AG08396 (cell line): ENCODE results near the gene CTXND1.

Experiments
- DNase-seq: peaks from one replicate; pipeline ENCODE4 v3.0.0; 2012; ENCODE audit warnings: low spot score, mixed read lengths

The CTXND1 gene

GRCh38 chr15:80182611-80183261, 69.3 kb downstream of the CTXND1 start:
- DNase-seq, result peak; percentile 80

- no peak for DNase-seq
These were observed 71.0 kb downstream of the CTXND1 start for GRCh38 chr15:80180986-80181385.

GRCh38 chr15:80180468-80180867, 71.5 kb downstream of the CTXND1 start:
- no peak for DNase-seq

- no peak for DNase-seq
These were observed 72.1 kb downstream of the CTXND1 start for GRCh38 chr15:80179935-80180334.

GRCh38 chr15:80179025-80179759, 72.8 kb downstream of the CTXND1 start:
- DNase-seq, result peak; percentile 81

- DNase-seq, result no peak
These were observed 74.9 kb downstream of the CTXND1 start for GRCh38 chr15:80177156-80177555.

- no peak for DNase-seq
These were observed 75.6 kb downstream of the CTXND1 start for GRCh38 chr15:80176443-80176842.

- DNase-seq, result no peak
These were observed 76.6 kb downstream of the CTXND1 start for GRCh38 chr15:80175436-80175835.

- DNase-seq, result peak; percentile 75
These were observed 77.8 kb downstream of the CTXND1 start for GRCh38 chr15:80174017-80174746.

- DNase-seq, result peak; percentile 23
These were observed 78.8 kb downstream of the CTXND1 start for GRCh38 chr15:80173022-80173759.

GRCh38 chr15:80172401-80172800, 79.6 kb downstream of the CTXND1 start:
- DNase-seq, result no peak

GRCh38 chr15:80171787-80172186, 80.2 kb downstream of the CTXND1 start:
- no peak for DNase-seq

GRCh38 chr15:80170596-80170995, 81.4 kb downstream of the CTXND1 start:
- no peak for DNase-seq

GRCh38 chr15:80169768-80170357, 82.2 kb downstream of the CTXND1 start:
- no peak for DNase-seq

- DNase-seq, result no peak
These were observed 83.6 kb downstream of the CTXND1 start for GRCh38 chr15:80168421-80168820.

GRCh38 chr15:80167936-80168335, 84.1 kb downstream of the CTXND1 start:
- no peak for DNase-seq

- no peak for DNase-seq
These were observed 88.1 kb downstream of the CTXND1 start for GRCh38 chr15:80163897-80164296.

- DNase-seq, result no peak
These were observed 88.8 kb downstream of the CTXND1 start for GRCh38 chr15:80163217-80163616.

GRCh38 chr15:80162059-80162554, 89.9 kb downstream of the CTXND1 start:
- DNase-seq, result no peak

- no peak for DNase-seq
These were observed 90.5 kb downstream of the CTXND1 start for GRCh38 chr15:80161468-80162016.

GRCh38 chr15:80160570-80161156, 91.3 kb downstream of the CTXND1 start:
- DNase-seq, result peak; percentile 78
